Kasumi-1 (cell line): ENCODE measurements around the gene CAVIN4.

Source experiments
- DNase-seq, 2 experiments: peaks; one replicate each; lab custom pipeline; 2025; lab: John Stamatoyannopoulos, UW

Gene CAVIN4, protein sequence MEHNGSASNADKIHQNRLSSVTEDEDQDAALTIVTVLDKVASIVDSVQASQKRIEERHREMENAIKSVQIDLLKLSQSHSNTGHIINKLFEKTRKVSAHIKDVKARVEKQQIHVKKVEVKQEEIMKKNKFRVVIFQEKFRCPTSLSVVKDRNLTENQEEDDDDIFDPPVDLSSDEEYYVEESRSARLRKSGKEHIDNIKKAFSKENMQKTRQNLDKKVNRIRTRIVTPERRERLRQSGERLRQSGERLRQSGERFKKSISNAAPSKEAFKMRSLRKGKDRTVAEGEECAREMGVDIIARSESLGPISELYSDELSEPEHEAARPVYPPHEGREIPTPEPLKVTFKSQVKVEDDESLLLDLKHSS

DNA sequence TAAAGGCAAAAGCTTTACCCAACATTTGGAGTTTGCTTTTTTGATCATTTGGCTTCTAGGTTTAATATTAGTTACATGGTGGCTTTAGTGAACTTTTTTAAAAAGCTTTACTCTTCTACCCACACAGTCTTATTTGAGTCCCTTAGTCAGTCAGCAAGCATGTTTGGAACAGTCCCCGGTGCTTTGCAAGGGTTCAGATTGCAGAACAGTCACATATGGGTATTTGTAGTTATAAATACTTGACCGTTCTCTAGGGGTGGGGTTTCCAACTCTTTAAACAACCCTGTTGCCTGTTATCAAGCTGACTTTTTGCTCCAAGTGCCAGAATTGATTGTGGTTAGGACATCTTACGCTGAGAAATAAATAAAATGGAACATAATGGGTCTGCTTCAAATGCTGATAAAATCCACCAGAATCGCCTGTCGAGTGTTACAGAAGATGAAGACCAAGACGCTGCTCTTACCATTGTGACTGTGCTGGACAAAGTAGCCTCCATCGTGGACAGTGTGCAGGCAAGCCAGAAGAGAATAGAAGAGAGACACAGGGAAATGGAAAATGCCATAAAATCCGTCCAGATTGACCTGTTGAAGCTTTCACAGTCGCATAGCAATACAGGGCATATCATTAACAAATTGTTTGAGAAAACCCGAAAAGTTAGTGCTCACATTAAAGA is at the start of gene CAVIN4:
Gene CAVIN4 (plus strand): TSS at position 304 of the 673 bp plus-strand sequence. CDS start 65 bp downstream, at position 369.
- DNase-seq, result no peak

DNA sequence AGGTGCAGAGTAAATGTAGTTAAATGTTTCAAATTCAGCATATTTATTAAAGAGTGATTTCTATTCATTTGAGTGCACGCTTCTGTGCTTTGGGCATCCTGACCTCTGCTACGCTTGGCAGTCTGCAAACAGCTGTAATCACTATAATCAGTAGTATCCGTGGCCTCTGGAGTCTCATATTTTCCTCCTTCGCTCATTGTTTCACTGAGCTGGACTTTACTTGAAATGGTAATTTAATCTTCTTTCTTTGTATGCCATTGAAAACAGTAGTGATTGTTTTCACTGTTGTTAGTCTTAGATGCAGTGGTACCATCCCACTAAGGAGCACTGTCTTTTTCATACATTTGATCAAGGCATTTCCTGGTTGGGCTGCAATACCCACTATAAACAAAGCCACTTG is 43.5 kb upstream of the CAVIN4 start:
- DNase-seq, result no peak

DNA sequence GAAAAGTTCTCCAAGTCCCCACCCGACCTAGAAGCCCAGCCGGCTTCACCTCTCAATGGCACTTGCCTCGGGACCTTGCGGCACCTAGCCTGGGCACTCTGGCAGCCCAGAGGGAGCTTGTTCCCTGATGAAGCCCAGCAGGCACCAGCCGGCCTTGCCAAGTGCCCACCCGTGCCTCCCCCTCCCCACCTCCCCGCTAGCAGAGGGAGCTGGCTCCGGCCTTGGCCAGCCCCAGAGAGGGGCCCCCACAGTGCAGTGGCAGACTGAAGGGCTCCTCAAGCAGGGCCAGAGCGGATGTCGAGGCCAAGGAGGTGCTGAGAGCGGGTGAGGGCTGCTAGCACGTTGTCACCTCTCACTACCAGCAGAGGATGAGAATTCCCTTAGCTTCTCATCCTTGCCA is 37.6 kb upstream of the CAVIN4 start:
- DNase-seq, result no peak

DNA sequence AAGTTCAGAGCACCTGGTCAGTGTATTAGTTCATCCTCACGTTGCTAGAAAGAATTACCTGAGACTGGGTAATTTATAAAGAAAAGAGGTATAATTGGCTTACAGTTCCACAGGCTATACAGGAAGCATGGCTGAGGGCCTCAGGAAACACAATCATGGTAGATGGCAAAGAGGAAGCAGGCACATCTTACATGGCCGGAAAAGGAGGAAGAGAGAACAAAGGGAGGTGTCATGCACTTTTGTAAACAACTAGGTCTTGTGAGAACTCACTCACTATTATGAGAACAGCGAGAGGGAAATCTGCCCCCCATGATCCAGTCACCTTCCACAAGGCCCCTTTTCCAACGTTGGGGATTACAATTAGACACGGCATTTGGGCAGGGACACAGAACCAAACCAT is 28.8 kb upstream of the CAVIN4 start:
- peak; percentile 2 to 14 for DNase-seq

DNA sequence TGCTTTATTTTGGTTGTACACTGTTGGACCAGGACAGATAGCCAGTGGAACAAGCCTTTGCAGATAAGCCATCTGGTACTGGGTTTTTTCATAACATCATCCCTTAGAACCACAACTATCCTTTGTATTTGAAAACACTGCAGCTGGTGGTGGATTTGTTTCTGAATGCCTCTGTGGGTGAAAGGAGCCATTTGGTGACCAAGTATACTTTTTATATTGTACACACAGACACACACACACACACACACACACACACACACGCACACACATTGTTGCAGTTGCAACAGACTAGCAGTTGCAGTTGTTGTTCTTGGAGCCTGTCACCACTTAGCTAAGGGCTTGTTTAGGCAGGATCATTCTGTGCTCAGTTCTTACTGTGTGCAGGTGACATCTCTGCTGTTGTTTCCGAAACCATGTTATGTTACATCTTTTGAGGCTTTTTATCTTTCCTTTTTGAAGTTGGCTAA is 22.9 kb upstream of the CAVIN4 start:
- no peak for DNase-seq

DNA sequence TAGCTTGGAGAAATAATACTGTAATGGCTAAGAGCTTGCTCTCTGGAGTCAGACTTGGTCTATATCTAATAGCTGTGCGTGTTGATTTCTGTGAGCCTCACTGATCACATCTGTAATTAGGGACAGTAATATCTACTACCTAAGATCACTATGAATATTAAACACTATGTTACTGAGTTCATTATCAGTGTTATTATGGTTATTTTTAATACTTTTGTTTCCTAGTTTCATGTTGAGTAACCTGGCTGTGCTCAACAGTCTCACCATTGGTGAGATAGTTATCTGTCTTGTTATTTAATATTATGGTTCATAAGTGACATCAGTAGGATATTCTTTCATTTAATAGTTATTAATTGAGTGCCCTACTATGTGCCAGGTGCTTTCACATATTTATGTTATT is 22.4 kb upstream of the CAVIN4 start:
- DNase-seq, result no peak

DNA sequence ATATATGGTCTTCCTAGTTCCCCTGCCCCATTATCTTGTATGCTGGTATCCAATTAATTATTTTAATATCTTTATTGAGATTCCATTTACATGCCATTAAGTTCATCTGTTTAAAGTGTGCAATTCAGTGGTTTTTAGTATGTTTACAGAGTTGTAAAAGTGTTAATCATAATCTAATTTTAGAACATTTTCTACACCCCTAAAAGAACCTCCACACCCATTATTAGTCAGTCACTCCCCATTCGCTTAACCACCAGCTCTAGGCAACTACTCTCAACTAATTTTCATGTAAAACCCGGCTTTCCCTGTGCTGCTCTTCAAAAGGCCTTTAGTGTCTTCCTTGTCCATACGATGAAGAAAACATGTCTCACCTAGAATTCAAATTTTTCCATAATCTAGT is 20.8 kb upstream of the CAVIN4 start:
- no peak for DNase-seq

DNA sequence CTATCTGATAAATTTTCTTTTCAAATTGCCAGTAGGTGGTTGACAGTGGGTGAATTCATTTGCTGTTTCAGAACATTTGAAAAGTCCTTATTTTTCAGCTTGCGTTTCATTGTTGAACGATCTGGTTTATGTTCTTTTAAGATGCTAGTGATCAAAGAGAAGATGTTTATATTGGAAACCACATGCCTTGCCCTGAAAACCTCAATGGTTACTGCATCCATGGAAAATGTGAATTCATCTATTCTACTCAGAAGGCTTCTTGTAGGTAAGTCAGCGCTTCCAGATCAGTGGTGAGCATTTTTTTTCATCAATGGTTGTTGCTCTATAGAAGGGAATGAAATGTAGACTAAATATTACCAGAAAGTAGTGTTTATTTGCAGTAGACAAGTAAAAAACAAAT is 16.6 kb upstream of the CAVIN4 start:
- DNase-seq, result no peak

DNA sequence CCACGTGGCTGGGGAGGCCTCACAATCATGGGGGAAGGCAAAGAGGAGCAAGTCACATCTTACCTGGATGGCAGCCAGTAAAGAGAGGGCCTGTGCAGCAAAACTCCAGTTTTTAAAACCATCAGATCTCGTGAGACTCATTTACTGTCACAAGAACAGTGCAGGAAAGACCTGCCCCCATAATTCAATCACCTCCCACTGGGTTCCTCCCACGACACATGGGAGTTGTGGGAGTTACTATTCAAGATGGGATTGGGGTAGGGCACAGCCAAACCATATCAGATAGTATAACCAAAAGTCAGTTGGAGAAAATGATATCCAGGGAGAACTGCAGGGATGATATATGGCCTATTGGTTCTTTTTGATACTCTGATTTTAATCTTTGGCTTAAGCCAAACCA is 10.0 kb upstream of the CAVIN4 start:
- DNase-seq, result no peak

DNA sequence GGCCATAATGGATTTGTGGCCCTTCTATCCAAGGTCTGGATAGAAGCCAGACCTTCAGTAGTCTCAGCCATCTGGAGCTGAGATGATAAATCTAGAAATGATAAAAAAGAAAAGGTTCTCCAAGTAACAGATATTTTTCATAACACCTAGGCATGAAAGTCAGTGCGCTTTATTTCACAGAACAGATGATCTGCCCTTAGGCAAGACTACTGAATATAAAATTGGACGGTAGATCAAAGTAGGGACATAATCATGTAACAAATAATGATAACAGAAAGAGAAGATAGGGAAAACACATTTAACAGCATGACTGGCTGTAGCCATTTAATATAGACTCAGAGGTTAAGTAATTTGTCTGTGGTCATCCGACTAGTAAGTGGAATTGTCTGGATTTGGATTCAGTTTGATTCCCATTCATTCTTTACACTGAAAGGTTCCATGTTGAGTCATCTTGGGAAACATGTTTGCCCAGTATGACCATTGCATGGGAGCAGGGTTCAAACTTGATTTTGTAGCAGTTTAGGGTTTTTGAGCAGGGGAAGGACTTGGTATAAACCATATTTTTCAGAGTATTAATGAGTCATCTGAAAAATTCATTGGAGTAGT is 4.1 kb upstream of the CAVIN4 start:
- DNase-seq, result no peak

DNA sequence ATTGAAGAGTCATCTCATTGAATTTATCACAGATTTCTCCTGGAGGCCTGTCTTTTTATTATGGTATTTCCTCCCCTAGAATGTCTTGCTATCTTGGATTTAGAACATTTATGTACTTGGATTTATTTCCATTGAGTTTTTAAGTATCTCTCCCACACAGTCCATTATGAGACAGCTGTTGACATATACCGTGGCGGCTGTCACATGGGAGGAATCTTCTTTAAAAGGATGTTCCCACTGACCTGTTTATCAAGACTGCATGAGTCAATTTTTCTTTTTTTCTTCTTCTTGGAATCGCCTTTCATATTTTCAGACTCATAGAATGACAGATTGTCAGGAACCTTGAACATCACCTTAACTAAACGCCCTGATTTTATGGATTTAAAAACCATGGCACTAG is 2.9 kb upstream of the CAVIN4 start:
- no peak for DNase-seq

DNA sequence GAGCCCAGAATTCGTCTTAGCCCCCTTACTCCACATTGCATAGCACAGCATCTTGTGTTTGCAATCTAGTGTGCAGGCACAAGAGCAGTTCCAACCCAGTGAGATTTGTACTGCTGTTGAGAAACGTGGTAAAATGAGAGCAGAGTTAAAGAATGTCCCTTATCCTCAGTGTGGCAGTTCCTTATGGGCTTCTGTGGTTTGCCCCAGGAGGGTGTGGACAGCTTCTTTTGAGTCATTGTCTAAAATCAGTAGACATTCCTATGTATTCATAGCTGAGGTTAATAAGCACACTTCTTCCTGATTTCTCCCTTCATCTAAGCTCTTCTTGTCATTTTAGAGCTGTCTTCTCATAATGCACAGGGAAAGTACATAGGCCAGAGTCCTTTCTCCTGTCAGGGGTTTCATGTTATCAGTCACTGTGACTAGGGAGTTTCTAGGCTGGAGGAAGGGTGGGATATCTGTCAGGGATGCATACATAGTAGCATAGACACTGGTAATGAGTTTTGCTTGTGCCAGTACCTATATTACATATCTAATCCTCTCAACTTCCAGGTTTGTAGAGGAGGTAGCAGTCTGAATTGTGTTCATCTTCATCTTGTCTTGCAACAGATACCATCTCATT is 2.0 kb upstream of the CAVIN4 start:
- peak in 1 of 2 experiments; percentile 4 for DNase-seq

DNA sequence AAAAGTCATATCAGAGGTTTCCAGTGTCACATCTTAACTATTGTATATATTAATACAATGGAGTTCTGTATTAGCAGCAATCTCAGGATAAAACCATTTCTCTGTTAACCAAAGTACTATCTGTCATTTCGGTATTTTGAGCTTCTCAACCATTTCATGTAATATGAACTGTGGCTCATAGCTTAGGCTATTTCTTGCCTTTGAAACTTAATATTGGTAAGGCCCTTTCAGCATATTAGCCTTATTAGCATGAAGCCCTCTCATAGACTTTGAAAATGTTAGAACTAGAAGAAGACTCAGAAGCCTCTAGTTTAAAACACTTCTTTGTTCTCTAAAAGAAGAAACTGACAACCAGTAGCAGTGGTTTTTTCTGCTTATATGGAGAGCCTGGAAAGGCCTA is 731 bp downstream of the CAVIN4 start:
- DNase-seq, result no peak

DNA sequence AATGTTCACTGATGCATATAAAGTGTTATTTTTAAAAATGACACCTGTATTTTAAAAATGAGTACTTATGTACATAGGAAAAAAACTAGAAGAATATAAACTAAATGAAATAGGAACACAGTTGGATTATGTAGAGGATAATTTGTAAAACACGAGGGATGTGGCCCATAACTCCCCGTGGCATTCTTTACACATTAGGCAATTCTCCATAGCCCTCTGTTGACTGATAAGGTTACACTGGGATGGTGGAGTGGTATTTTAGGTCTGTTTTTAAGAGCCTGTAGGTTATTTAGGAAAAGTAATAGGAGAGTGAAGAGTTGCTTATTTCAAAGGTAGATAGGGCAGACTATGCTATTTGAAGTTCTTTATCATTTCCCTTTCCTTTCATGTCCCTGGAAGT is 1.8 kb downstream of the CAVIN4 start:
- no peak for DNase-seq

DNA sequence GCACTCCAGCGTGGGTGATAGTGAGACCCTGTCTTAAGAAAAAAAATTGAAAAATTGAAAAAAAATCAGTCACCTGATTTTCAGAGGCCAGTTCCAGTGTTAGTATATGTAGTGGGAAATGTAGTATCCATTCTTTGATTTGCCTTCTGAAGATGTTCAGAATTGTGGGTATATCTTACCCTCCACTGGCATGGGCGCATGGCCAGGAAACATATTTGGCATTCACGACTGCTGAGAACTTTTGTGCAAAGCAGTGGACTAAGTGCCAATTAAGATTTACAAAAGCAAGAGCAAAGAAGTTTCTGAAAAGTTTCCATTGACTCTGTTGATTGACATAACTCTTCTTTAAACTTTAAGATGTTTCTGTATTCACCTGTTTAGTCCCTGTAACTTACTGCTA is 2.4 kb downstream of the CAVIN4 start:
- no peak for DNase-seq

DNA sequence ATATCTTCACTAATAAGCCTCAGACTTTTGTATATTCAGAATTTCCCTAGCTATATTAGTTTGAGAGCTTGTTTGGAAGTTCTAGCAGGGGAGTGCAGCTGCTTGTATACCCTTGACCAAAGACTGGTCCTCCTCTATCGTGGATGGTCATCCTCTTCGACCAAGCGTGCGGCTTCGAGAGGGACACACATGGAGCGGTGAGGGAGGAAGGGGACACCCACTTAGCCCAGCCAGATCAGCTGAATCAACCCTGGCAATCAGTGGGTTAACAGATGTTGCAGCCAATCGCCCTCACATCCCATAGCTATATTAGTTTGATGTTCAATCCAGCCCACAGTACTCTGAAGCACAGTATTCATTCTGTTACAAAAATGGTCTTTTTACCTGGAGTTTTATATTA is 3.2 kb downstream of the CAVIN4 start:
- no peak for DNase-seq

DNA sequence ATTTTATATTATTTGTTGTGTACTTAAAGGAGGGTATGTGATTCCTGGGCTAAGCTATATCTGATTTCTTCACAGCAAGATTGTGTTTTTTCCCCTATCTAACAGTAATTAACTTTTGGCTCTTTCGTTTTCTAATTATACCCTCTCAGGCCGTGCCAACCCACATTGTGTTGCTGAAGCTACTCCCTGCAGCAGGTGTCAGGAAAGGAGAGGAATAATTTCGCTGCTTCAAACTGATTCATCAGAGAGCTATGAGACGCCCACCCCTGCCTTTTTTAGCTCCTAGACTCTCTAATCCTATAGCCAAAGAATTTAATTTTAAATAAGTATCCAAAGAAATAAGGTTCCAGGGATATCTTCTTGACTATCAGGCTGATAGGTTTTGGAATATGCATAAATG is 3.8 kb downstream of the CAVIN4 start:
- no peak for DNase-seq

DNA sequence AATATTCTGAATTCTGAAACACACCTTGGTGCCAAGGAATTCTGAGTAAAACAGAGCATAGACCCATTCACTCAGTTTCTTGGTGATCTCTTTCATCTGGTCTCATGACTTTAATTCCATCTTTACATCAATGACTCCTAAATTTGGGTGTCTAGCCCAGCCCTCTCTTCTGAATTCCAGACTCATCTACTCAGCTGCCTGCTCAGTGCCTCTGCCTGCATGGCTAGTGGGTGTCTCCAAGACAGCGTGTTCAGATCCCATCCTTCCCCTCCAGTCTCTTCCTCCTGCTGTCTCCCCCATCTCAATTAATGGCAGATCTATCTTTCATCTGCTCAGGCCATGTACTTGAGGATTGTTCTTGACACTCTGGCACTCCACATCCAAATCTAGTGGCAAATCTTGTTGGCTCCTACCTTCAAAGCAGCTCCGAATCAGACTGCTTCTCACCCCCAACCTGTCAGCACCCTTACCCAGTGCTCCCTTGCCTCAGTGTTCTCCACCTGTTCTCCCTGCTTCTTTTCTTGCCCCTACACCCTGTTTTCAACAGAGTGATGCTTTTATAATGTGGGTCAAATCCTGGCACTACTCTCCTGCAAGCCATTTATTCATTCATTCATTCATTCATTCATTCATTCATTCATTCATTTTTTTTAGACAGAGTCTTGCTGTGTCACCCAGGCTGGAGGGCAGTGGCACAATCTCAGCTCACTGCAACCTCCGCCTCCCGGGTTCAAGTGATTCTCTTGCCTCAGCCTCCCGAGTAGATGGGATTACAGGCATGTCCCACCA is 5.3 kb downstream of the CAVIN4 start:
- no peak for DNase-seq

DNA sequence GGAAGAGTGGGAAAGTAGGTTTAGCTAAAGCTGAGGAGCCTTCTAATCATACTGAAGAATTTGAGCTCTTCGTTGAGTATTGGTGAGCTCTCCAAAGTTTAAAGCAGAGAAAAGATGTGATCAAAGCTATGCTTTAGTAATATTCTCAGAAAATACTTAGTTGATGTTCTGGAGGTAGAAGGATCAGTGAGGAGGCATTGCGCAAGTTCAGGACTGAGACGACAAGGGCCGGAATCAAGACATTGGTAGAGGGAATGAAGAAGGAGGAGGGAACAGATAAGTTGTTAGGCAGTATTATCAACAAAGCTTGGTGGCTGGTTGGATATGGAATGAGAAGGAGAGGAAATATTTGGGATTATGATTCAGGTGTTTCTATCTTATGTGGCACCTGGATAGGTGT is 7.1 kb downstream of the CAVIN4 start:
- DNase-seq, result no peak

DNA sequence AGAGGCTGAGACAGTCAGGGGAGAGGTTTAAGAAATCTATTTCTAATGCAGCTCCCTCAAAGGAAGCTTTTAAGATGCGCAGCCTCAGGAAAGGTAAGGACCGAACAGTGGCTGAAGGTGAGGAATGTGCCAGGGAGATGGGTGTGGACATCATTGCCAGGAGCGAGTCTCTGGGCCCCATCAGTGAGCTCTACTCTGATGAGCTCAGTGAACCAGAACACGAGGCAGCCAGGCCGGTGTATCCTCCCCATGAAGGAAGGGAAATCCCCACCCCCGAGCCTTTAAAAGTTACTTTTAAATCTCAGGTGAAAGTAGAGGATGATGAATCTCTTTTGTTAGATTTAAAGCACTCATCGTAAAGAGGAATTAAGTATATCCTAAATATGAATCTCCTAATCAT is 8.2 kb downstream of the CAVIN4 start:
- no peak for DNase-seq

DNA sequence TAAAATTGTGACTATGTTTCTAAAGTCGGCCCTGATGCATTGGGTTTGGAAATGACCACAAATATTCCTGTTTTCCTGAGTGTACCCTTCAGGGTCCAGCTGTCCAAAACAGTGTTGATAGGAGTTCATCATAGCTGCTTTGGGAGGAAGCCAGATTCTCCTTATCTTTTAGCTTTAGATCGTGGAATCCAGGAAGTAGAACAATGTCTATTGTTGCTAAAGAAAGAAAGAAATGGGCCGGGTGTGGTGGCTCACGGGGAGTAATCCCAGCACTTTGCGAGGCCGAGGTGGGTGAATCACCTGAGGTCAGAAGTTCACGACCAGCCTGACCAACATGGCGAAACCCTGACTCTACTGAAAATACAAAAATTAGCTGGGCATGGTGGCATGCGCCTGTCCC is 9.5 kb downstream of the CAVIN4 start:
- no peak for DNase-seq

DNA sequence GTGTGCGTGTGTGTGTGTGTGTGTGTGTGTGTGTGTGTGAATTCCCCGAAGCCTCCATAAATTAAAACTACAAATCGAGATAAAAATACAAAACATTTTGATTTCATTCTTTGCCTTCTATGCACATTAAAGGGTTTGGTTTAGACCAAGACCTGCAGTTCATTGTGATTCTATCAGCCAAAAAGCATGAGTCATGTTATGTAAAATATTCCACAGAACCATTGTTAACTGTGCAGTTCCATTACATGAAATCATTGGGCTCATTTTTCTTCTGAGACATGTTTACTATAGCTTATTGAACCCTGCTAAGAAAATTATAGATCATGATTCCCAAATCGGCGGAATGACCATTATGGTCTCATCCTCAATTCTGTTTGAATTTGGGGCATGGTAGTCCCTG is 11.7 kb downstream of the CAVIN4 start:
- no peak for DNase-seq
